NB4 (cell line): Measurements from ENCODE around the gene PROM2.

ENCODE experiments used
- DNase-seq: peaks from one replicate; pipeline ENCODE4 v3.0.0; 2010; ENCODE audit warnings: low read depth
- H3K4me3 ChIP-seq: one replicate; pipeline ENCODE4 v1.5.1; 2011; ENCODE audit warnings: mild to moderate bottlenecking, low read depth, low read length, moderate library complexity
- CTCF ChIP-seq: IDR thresholded peaks from one replicate; pipeline ENCODE4 v1.5.1; 2012; ENCODE audit warnings: low read depth, low read length
- MAX ChIP-seq: IDR thresholded peaks from 2 replicates; pipeline ENCODE4 v1.6.1; 2011; ENCODE audit warnings: low read depth, low read length
- MYC ChIP-seq: IDR thresholded peaks from 2 replicates; pipeline ENCODE4 v1.6.1; 2011; ENCODE audit warnings: low read depth, low read length
- POLR2A ChIP-seq: IDR thresholded peaks from 2 replicates; pipeline ENCODE4 v1.6.1; 2011; ENCODE audit warnings: mild to moderate bottlenecking; ENCODE audit not compliant: insufficient read length; ENCODE audit errors: extremely low read depth

PROM2 gene

GRCh38 chr2:95309599-95309998, 35.4 kb downstream of the PROM2 start:
- no peak overlapping the region for H3K4me3 ChIP-seq
- DNase-seq: no peak
- TF ChIP-seq POLR2A: no peak
- no peak for TF ChIP-seq CTCF
- no peak for TF ChIP-seq MYC
- TF ChIP-seq MAX: no peak

- no peak for DNase-seq
- H3K4me3 ChIP-seq: no peak overlapping the region
- TF ChIP-seq MAX (no peak), CTCF (no peak), MYC (no peak), POLR2A (no peak)
These were observed 36.0 kb downstream of the PROM2 start for GRCh38 chr2:95310216-95310615.

GRCh38 chr2:95310651-95311050, 36.4 kb downstream of the PROM2 start:
- TF ChIP-seq CTCF (no peak), MYC (no peak), POLR2A (no peak), MAX (no peak)
- no peak overlapping the region for H3K4me3 ChIP-seq
- DNase-seq: no peak

GRCh38 chr2:95311815-95312542, 37.7 kb downstream of the PROM2 start:
- H3K4me3 ChIP-seq: no peak overlapping the region
- no peak for DNase-seq
- TF ChIP-seq CTCF (no peak), POLR2A (no peak), MAX (no peak), MYC (no peak)

GRCh38 chr2:95312543-95313201, 38.4 kb downstream of the PROM2 start:
- no peak overlapping the region for H3K4me3 ChIP-seq
- DNase-seq: no peak
- no peak for TF ChIP-seq CTCF
- no peak for TF ChIP-seq MAX
- no peak for TF ChIP-seq POLR2A
- no peak for TF ChIP-seq MYC
